Measurements from ENCODE around the gene TIMM23B.
"Not testable (repeated sequence)": the region's sequence is repeated elsewhere in the genome, so short reads cannot be mapped to it uniquely, and the experiment has no call there.

TIMM23B gene

DNA sequence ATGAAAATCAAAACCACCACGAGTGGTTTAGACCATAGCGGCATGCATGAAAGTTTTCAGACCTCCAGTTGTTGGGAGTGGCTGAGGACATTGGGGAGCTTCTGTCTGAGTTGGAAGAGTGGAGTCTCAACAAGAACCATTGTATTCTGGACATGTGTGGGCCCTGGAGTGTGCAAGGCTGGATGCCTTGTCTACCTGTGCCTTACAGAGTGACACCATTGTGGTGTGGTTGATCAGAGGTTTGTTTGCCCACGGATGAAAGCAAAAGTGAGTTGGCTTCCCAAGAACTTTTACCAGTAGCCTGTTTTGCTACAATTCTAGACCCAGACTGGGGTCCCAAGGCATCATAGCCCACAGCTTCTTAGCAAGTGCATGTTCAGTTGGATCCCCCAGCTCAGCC is 35.9 kb downstream of the TIMM23B start:
- not testable (repeated sequence) for DNase-seq (ENCODE audit: low read depth)

DNA sequence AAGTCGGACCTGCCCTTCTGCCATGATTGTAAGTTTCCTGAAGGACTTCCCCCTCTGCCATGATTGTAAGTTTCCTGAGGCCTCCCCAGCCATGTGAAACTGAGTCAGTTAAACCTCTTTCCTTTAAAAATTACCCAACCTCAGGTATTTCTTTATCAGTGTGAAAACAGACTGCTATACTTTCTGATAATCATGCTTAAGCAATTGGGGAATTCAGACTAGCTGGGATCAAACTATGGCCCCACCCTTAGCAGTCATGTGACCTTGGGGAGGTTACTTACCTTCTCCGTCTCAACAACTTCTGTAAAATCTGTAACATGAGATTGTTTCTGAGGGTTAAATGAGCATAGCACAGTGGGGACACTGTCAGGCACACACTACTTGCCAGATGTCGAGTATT is 45.4 kb downstream of the TIMM23B start:
- not testable (repeated sequence) for DNase-seq (ENCODE audit: low read depth)

DNA sequence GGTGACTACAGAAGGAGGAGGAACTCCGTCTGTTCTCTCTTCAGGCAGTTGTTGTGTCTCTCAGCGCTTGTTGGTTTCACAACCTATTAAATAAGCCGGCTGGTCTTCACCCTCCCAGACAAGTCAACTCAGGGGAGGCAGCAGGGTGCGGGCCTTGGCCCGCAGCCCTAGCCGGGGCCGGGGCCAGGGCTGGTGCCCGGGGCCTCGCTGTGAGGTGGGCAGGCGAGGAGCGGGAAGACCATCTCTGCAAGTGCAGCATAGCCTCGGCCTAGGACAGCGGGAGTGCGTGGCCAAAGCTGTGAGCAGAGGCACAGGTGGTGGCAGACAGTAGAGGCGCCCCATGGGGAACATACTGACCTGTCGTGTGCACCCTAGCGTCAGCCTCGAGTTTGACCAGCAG is 46.5 kb downstream of the TIMM23B start, which contains the start of gene AGAP6:
AGAP6 (plus strand) TSS at position 31 of the 400 bp plus-strand sequence; CDS start at position 341, 310 bp downstream.
- DNase-seq (ENCODE audit: low read depth), result not testable (repeated sequence)

DNA sequence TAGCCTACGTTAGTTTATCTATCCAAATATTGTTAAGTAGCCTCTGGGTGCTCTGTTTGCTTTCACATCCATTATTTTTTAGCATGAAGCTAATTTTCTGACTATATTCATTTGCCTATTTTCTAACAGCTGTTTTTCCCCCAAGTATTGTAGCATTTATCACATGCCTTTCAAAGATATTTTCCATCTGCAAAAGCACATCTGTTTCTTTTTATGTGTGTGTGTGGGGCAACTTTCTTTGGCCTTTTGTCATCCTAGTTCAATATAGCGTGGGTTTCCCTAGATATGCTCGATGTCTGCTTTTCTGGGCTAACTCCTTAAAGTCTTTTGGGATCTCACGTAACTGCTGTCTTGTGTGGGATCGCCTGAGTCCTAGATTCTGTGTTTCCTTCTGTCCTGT is 53.5 kb downstream of the TIMM23B start:
- not testable (repeated sequence) for DNase-seq (ENCODE audit: low read depth)

DNA sequence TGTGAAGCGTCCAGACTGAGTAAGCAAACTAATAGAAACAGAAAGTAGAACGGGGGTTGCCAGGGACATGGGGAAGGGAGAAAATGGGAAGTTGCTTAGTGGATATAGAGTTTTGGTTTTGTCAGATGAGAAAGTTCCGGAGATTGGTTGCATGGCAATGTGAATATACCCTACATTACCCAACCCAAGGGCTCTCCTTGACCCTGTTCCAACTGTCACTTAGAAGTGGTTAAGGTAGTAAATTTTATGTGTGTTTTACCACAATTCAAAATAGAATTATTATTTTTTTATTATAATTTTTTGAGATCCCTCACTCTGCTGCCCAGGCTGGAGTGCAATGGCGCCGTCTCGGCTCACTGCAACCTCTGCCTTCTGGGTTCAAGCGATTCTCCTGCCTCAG is 72.2 kb downstream of the TIMM23B start:
- not testable (repeated sequence) for DNase-seq (ENCODE audit: low read depth)

GRCh38 chr10:50015596-50016220 is 73.9 kb downstream of the TIMM23B start:
- not testable (repeated sequence) for DNase-seq (ENCODE audit: low read depth)

GRCh38 chr10:50016926-50017325 is 75.1 kb downstream of the TIMM23B start:
- not testable (repeated sequence) for DNase-seq (ENCODE audit: low read depth)

GRCh38 chr10:50017646-50018045 is 75.8 kb downstream of the TIMM23B start:
- DNase-seq (ENCODE audit: low read depth), result not testable (repeated sequence)

DNA sequence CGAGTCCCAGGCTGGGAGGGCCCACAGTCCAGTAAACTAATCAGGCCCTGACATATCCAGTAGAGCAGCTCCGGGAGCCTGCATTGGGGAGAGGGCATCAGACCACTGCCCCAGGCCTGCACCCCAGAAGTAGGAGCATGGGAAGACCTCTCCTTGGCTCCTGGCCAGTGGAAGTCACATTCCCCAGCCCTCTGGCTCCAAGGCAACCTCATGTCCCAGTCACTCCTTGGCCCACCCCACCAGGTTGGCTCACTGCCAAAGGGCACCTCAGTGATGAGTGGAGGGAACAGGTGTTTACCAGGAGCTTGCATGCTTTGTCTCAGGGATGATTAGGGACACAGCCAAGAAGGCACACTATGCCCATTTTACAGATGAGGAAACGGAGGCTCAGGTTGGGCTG is 77.4 kb downstream of the TIMM23B start:
- not testable (repeated sequence) for DNase-seq (ENCODE audit: low read depth)

GRCh38 chr10:50020451-50021024 is 78.7 kb downstream of the TIMM23B start:
- DNase-seq (ENCODE audit: low read depth), result not testable (repeated sequence)

DNA sequence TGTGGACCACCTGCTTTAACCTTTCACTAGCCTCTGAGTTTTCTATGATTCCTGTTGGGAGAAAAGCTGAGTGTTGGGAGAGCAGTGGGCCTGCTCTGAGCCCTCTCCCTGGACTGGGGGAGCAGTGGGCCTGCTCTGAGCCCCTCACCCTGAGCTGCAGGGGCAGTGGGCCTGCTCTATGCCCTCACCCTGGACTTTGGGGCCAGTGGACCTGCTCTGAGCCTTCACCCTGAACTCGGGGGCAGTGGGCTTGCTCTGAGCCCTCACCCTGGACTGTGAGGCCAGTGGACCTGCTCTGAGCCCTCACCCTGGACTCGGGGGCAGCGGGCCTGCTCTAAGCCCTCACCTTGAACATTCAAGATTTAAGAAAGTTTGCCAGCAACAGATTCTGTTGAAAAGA is 79.8 kb downstream of the TIMM23B start:
- DNase-seq (ENCODE audit: low read depth), result no peak

All from activated T-cell treated with anti-CD3 and anti-CD28 coated beads for 1 hour (primary cell).